SK-N-MC (cell line): ENCODE results near the gene KANTR.

ENCODE experiments used
- DNase-seq: peaks from one replicate; pipeline ENCODE4 v3.0.0-alpha.2; 2011; ENCODE audit warnings: low read depth, low spot score
- H3K27ac ChIP-seq: fragments of 200-600 bp; sonication (generic); 2 replicates; pipeline ENCODE4 v1.5.1; 2016; ENCODE audit warnings: mixed run types
- H3K36me3 ChIP-seq: fragments of 200-600 bp; sonication (generic); 2 replicates; pipeline ENCODE4 v1.6.1; 2017; ENCODE audit warnings: antibody characterized with exemption, low read length, mixed read lengths; ENCODE audit not compliant: insufficient read depth
- H3K4me3 ChIP-seq: fragments of 200-600 bp; sonication (generic); 2 replicates; pipeline ENCODE4 v1.5.1; 2016
- H3K9ac ChIP-seq: fragments of 200-600 bp; sonication (generic); 2 replicates; pipeline ENCODE4 v1.8.0; 2017; ENCODE audit warnings: mixed run types, mixed read lengths; ENCODE audit not compliant: insufficient read length
- H3K9me3 ChIP-seq: fragments of 200-600 bp; sonication (generic); 2 replicates; pipeline ENCODE4 v1.6.1; 2017; ENCODE audit warnings: low read depth, mild to moderate bottlenecking, antibody characterized with exemption, low read length, moderate library complexity, mixed read lengths
- EZH2 ChIP-seq: fragments of 200-600 bp; sonication (generic); IDR thresholded peaks from one replicate; pipeline ENCODE4 v1.6.1; 2017; ENCODE audit warnings: antibody characterized with exemption
- FOXP2 ChIP-seq: optimal IDR thresholded peaks from 2 replicates; pipeline ENCODE3; 2011; ENCODE audit warnings: mild to moderate bottlenecking, moderate library complexity; ENCODE audit not compliant: insufficient read depth; ENCODE audit errors: extremely low read length, control extremely low read depth
- POLR2AphosphoS5 ChIP-seq: IDR thresholded peaks from 2 replicates; pipeline ENCODE4 v1.6.1; 2012; ENCODE audit warnings: mild to moderate bottlenecking, low read depth, low read length, borderline replicate concordance

The KANTR gene

DNA sequence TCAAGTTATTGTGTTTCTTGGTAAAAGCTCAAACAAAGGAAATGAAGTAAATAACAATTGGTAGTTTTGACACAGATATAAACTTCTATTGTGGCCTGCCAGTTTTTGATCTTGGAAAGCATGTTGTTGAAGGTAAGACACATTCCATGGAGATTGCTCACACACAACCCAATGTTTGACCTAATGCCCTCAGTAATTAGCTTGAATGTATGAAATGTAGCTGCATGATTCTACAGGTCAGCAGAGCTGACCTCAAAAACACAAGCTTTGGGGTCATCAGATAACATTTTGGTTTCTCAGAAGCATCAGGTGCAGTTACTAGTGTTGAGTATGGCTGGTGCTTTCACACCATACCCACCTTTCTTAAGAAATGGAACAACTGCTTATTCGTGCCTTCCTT lies 28.8 kb upstream of the KANTR start:
- H3K9ac ChIP-seq: no peak overlapping the region
- no peak overlapping the region for H3K4me3 ChIP-seq
- TF ChIP-seq FOXP2 (no peak), POLR2AphosphoS5 (no peak), EZH2 (no peak)
- H3K9me3 ChIP-seq: no peaks in the 10 kb centered on the region
- H3K27ac ChIP-seq: no peak overlapping the region
- no peak for DNase-seq
- H3K36me3 ChIP-seq: no peaks in the 10 kb centered on the region

DNA sequence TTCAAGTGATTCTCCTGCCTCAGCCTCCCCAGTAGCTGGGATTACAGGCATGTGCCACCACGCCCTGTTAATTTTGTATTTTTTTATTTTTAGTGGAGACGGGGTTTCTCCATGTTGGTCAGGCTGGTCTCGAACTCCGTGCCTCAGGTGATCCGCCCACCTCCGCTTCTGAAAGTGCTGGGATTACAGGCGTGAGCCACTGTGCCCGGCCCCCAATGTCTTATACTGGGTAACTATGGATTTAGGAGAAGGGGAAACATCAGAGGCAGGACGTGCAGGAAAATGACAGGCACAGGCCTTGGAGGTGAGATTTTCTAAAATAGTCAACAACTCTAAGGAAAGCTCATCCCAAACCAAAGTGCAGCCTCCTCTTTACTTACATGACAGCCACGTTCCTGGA lies 22.9 kb upstream of the KANTR start:
- no peak for TF ChIP-seq FOXP2
- TF ChIP-seq EZH2: no peak
- Histone ChIP-seq H3K9ac (no peak overlapping the region), H3K4me3 (no peak overlapping the region), H3K36me3 (no peaks in the 10 kb centered on the region), H3K9me3 (no peaks in the 10 kb centered on the region), H3K27ac (no peak overlapping the region)
- DNase-seq: no peak

DNA sequence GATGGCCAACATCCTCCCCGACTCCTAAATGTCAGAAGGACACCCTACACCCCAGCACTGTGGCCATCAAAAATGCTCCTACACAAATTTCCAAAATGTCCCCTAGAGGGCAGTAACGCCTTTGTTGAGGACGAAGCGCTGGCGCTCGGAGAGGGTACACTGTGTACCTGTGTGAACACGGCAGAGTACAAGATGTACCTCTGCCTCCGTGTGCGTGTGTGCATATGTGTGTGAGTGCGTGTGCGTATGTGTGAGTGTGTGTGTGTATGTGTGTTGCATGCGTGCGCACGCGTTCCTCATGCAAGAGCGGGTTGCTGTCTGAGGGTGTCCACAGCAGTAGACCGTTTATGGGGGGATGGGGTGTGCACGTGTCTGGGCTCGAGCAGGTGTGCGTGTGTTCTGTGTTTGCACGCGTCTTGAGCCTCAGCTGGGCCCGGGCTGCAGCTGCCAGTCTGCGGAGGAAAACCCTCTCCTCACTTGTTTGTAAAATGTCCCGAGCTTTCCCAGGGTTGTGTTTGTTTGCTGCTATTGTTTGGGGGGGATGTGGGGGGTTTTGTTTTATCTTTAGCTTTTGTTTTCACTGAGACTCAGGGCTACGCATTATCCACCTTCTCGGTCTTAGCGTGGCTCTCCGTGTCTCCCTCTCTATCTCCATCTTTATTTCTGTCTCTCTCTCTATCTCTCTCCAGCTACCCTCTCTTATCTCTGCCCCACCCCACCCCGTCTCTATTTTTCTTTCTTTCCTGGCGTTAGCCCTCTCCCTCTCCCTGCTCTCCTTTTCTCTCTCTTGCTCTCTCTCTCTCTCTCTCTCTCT lies 22.1 kb upstream of the KANTR start:
- DNase-seq: no peak
- H3K9ac ChIP-seq: peak overlapping the region; percentile 17
- H3K4me3 ChIP-seq: peak overlapping the region; percentile 86
- TF ChIP-seq POLR2AphosphoS5 (peak; percentile 30; the same call in 1 of the 2 replicates), EZH2 (no peak), FOXP2 (no peak)
- H3K27ac ChIP-seq: peak overlapping the region; percentile 75; the same call in 1 of the 2 replicates
- H3K9me3 ChIP-seq: no peaks in the 10 kb centered on the region
- no peaks in the 10 kb centered on the region for H3K36me3 ChIP-seq

DNA sequence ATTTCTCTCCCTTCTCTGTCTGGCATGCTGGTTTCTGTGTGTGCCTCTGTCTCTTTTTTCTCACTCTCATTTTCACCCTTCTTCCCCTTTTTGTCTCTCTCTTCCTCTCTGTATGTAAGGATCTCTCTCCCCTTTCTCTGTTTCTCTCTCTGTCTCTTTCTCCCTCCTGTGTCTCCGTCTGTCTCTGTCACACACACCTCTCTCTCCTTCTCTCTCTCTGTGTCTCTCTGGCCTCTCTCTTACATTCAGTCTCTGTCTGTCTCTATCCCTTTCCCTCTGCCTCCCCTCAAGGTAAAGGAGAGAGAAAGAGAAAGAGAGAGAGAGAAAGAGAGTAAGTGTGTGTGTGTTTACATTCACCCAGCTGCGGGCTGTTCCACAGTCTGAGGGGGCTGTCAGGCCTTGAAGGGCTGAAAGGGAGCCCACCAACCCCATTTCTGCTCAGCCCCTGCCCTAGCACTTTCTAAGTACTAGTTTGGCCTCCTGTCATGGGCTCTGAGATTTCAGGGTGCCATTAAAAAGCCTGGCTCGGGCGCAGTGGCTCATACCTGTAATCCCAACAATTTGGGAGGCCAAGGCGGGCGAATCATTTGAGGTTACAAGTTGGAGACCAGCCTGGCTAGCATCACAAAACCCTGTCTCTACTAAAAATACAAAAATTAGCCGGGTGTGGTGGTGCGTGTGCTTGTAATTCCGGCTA lies 21.4 kb upstream of the KANTR start:
- Histone ChIP-seq H3K4me3 (peak overlapping the region; percentile 86), H3K36me3 (no peaks in the 10 kb centered on the region), H3K9me3 (no peaks in the 10 kb centered on the region), H3K27ac (peak overlapping the region; percentile 75), H3K9ac (peak overlapping the region; percentile 17)
- no peak for DNase-seq
- TF ChIP-seq FOXP2 (no peak), EZH2 (no peak), POLR2AphosphoS5 (no peak)

DNA sequence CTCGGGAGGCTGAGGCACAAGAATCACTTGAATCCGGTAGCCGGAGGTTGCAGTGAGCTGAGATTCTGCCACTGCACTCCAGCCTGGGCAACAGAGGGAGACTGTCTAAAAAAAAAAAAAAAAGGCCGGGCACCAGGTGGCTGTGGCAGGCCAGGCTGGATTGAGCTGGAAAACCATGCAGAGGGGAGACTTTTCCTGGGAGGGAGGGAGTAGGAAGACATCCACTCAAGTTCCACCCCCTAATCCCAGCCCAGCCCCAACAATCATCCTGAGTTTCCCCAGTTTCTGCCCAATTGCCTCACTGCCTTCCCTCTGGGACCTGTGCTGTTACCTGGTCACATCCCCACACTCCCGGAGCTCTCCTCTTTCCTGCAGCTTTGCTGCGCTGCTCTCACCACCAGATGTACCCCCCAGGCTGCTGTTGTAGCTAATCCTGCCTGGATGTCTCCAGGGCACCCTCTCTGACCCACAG lies 20.8 kb upstream of the KANTR start:
- H3K9ac ChIP-seq: no peak overlapping the region
- no peak for TF ChIP-seq FOXP2
- TF ChIP-seq POLR2AphosphoS5: no peak
- no peak for TF ChIP-seq EZH2
- peak overlapping the region; percentile 75; the same call in 1 of the 2 replicates for H3K27ac ChIP-seq
- no peak overlapping the region for H3K4me3 ChIP-seq
- H3K36me3 ChIP-seq: no peaks in the 10 kb centered on the region
- H3K9me3 ChIP-seq: no peaks in the 10 kb centered on the region
- DNase-seq: no peak

DNA sequence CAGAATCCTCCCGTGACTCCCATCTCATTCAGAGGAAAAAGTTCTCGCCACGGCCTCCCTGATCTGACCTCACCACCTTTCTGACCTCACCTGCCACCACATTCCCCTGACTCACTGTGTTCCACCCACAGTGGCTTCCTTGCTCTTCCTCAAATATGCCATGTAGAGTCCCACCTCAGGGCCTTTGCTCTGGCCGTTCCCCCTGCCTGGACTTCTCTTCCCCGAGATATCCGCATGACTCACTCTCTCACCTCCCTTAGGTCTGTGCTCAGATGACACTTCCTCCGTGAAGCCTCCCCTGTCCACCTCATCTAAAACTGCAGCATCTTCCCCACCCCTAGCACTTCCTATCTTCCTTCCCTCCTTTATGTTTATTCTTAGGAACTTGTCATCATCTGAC lies 18.9 kb upstream of the KANTR start:
- TF ChIP-seq EZH2 (no peak), POLR2AphosphoS5 (no peak), FOXP2 (no peak)
- Histone ChIP-seq H3K9me3 (no peaks in the 10 kb centered on the region), H3K4me3 (no peak overlapping the region), H3K9ac (no peak overlapping the region), H3K36me3 (no peaks in the 10 kb centered on the region), H3K27ac (no peak overlapping the region)
- no peak for DNase-seq

DNA sequence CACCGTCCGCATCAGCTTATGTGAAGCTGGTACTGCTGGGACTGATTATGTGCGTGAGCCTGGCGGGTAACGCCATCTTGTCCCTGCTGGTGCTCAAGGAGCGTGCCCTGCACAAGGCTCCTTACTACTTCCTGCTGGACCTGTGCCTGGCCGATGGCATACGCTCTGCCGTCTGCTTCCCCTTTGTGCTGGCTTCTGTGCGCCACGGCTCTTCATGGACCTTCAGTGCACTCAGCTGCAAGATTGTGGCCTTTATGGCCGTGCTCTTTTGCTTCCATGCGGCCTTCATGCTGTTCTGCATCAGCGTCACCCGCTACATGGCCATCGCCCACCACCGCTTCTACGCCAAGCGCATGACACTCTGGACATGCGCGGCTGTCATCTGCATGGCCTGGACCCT lies 17.3 kb upstream of the KANTR start:
- H3K9me3 ChIP-seq: no peaks in the 10 kb centered on the region
- H3K36me3 ChIP-seq: no peaks in the 10 kb centered on the region
- no peak overlapping the region for H3K4me3 ChIP-seq
- no peak for DNase-seq
- no peak overlapping the region for H3K9ac ChIP-seq
- H3K27ac ChIP-seq: no peak overlapping the region
- TF ChIP-seq EZH2 (no peak), POLR2AphosphoS5 (no peak), FOXP2 (no peak)
